Activated CD4-positive, alpha-beta T cell treated with anti-CD3 and anti-CD28 coated beads for 36 hours (primary cell): ENCODE data around the gene CENPB. TPM values are rescaled to one million over a fixed set of nuclear protein-coding genes. Genes with fewer than 3 reads are reported as not detected.
A peak's percentile ranks its signal among the peaks of the same experiment; 100 is the strongest.
"Not testable (repeated sequence)": the region's sequence is repeated elsewhere in the genome, so short reads cannot be mapped to it uniquely, and the experiment has no call there.

ENCODE experiments used
- ATAC-seq: fragments of 200-7000 bp; cut with Tn5 transposase; one replicate; pipeline ENCODE4 v1.10.0; 2021; ENCODE audit warnings: mild to moderate bottlenecking, moderate library complexity
- CTCF ChIA-PET: fragments of 350-600 bp; sonication (Branson Sonifier 250); formaldehyde crosslinking; loops from one replicate; lab custom pipeline; 2021; ENCODE audit warnings: antibody characterized with exemption; lab: Charles Lee
- POLR2A ChIA-PET: fragments of 350-600 bp; sonication (Branson Sonifier 250); formaldehyde crosslinking; loops from one replicate; lab custom pipeline; 2021; ENCODE audit warnings: antibody characterized with exemption, inconsistent platforms; lab: Charles Lee
- DNase-seq: peaks from one replicate; pipeline ENCODE4 v3.0.0-alpha.2; 2020
- H3K27ac Mint-ChIP-seq: one replicate; pipeline ENCODE4 v1.8.0; 2021; ENCODE audit warnings: mixed read lengths
- H3K27me3 Mint-ChIP-seq: one replicate; pipeline ENCODE4 v1.8.0; 2021; ENCODE audit warnings: mixed read lengths
- H3K36me3 Mint-ChIP-seq: one replicate; pipeline ENCODE4 v1.8.0; 2021; ENCODE audit warnings: low read depth, mixed read lengths
- H3K4me1 Mint-ChIP-seq: one replicate; pipeline ENCODE4 v1.8.0; 2021; ENCODE audit warnings: mixed read lengths
- H3K4me3 Mint-ChIP-seq: one replicate; pipeline ENCODE4 v1.8.0; 2021; ENCODE audit warnings: mild to moderate bottlenecking, moderate library complexity, mixed read lengths
- H3K9me3 Mint-ChIP-seq: one replicate; pipeline ENCODE4 v1.8.0; 2021; ENCODE audit warnings: low read depth, mixed read lengths
- intact Hi-C, 2 experiments: fragments of 100-400 bp; cut with DNase I in 1 of 2; cut with micrococcal nuclease in 1 of 2; formaldehyde crosslinking; loops; one replicate each; pipeline versions ENCODE4 v1.14.2 to v1.15.1; 2022 to 2024; cut with DNase I, micrococcal nuclease
- total RNA-seq, 2 experiments: library from RNA; stranded (reverse); gene quantifications; one replicate each; pipeline ENCODE4 v1.2.3, GENCODE V29; 2021

Gene CENPB
- total RNA-seq, 2 experiments from 2014 or later = 46.2 to 48.3 TPM

- intact Hi-C loops = loop anchor here in 1 of 2 experiments (10.0 kb wide), 1 partner anchor 286 kb away; no protein-coding TSS in a partner anchor
Measured at GRCh38 chr20:3798373-3798768, 11.8 kb upstream of the CENPB start.

GRCh38 chr20:3797592-3798372 lies 11.2 kb upstream of the CENPB start:
- CTCF ChIA-PET = no interaction called here
- Mint-ChIP-seq H3K27me3 (no peaks in the 10 kb centered on the region), H3K36me3 (peaks cover 52% of the 10 kb centered on the region), H3K9me3 (no peaks in the 10 kb centered on the region), H3K4me3 (peak overlapping the region; percentile 93), H3K4me1 (peaks cover 56% of the 10 kb centered on the region), H3K27ac (peak overlapping the region; percentile 97)
- DNase-seq = peak; percentile 66
- peak; percentile 40 for ATAC-seq
- intact Hi-C loops = loop anchor here in 1 of 2 experiments (2.0 to 10.0 kb wide), 2 partner anchors 49 to 287 kb away; partner anchors contain the start of gene MAVS
- POLR2A ChIA-PET = interaction anchor here (0.7 kb wide), 1 partner anchor 13 kb away, joined by 7 read pairs; no protein-coding TSS in a partner anchor

More at GRCh38 chr20:3798373-3798768, 11.8 kb upstream of the CENPB start:
- ATAC-seq (no peak), DNase-seq (no peak)
- no peaks in the 10 kb centered on the region for H3K27me3 Mint-ChIP-seq
- ChIA-PET POLR2A (interaction anchor here (0.7 kb wide), 1 partner anchor 12 kb away, joined by 7 read pairs; no protein-coding TSS in a partner anchor), CTCF (no interaction called here)
- H3K36me3 Mint-ChIP-seq = peaks cover 58% of the 10 kb centered on the region
- no peaks in the 10 kb centered on the region for H3K9me3 Mint-ChIP-seq
- peak overlapping the region; percentile 93 for H3K4me3 Mint-ChIP-seq
- peak overlapping the region; percentile 97 for H3K27ac Mint-ChIP-seq
- peaks cover 58% of the 10 kb centered on the region for H3K4me1 Mint-ChIP-seq

DNA sequence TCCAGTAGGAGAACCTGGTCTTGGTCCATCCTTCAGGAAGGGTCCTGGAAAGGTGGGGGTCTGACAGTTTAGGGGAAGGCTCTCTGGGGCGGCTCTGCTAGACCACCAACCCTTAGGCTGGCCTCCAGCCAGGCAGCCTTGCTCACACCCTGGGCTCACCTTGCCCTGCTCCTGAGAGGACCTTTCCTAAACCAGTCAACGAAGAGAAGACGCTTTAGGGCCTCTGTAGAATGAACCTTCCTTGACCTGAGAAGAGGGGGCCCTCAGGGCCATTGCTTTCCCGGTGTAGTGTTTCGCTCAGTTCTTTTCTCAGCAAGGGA lies 10.6 kb upstream of the CENPB start:
- intact Hi-C loops = loop anchor here in 1 of 2 experiments (2.0 to 10.0 kb wide), 2 partner anchors 50 to 288 kb away; partner anchors contain the start of gene MAVS
- no peak for DNase-seq
- Mint-ChIP-seq H3K4me1 (peaks cover 55% of the 10 kb centered on the region), H3K9me3 (no peaks in the 10 kb centered on the region), H3K27me3 (no peaks in the 10 kb centered on the region), H3K36me3 (peaks cover 47% of the 10 kb centered on the region), H3K27ac (peak overlapping the region; percentile 97), H3K4me3 (peak overlapping the region; percentile 93)
- POLR2A ChIA-PET = no interaction called here
- CTCF ChIA-PET = no interaction called here
- ATAC-seq = no peak

DNA sequence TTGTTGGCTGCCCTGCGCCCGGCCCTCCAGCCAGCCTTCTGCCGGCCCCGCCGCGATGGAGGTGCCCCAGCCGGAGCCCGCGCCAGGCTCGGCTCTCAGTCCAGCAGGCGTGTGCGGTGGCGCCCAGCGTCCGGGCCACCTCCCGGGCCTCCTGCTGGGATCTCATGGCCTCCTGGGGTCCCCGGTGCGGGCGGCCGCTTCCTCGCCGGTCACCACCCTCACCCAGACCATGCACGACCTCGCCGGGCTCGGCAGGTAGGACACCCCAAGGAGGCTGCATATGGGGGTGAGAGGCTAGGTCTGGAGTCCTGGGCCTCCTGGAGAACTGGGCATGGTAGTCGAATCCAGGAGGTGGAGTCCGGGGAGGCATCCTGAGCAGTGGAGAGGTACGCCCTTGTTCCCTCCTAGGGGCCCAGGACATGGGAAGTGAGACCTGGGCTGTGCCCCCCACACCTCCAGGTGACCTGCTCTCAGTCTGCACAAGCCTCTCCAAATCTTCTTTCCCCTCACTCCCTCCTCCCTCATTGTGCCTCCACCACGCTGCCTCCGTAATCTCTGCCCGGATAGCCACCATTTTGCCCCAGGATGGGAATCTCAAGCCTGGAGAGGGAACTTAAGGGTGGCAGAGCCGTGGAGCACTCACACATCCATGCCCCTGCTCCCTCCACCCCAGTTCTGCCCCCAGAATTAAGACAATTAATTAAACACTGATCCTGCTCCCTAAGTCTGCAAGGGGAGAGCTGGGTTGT lies 10.1 kb upstream of the CENPB start:
- ChIA-PET CTCF (interaction anchor here (0.8 to 2.6 kb wide), 4 partner anchors 15 to 24 kb away, joined by 4 to 6 read pairs (median 5); partner anchors contain the start of gene AP5S1), POLR2A (interaction anchor here (0.6 to 1.0 kb wide), 3 partner anchors 23 to 91 kb away, joined by 3 to 6 read pairs (median 3); partner anchors contain the start of gene AP5S1)
- no peaks in the 10 kb centered on the region for H3K9me3 Mint-ChIP-seq
- peaks cover 55% of the 10 kb centered on the region for H3K4me1 Mint-ChIP-seq
- peaks cover 43% of the 10 kb centered on the region for H3K36me3 Mint-ChIP-seq
- H3K4me3 Mint-ChIP-seq = peak overlapping the region; percentile 93
- H3K27ac Mint-ChIP-seq = peak overlapping the region; percentile 97
- H3K27me3 Mint-ChIP-seq = no peaks in the 10 kb centered on the region
- intact Hi-C loops = loop anchor here (1.0 to 10.0 kb wide), 4 partner anchors 15 to 288 kb away; partner anchors contain the start of gene MAVS (in 1 of the 2)
- DNase-seq (no peak), ATAC-seq (no peak)

DNA sequence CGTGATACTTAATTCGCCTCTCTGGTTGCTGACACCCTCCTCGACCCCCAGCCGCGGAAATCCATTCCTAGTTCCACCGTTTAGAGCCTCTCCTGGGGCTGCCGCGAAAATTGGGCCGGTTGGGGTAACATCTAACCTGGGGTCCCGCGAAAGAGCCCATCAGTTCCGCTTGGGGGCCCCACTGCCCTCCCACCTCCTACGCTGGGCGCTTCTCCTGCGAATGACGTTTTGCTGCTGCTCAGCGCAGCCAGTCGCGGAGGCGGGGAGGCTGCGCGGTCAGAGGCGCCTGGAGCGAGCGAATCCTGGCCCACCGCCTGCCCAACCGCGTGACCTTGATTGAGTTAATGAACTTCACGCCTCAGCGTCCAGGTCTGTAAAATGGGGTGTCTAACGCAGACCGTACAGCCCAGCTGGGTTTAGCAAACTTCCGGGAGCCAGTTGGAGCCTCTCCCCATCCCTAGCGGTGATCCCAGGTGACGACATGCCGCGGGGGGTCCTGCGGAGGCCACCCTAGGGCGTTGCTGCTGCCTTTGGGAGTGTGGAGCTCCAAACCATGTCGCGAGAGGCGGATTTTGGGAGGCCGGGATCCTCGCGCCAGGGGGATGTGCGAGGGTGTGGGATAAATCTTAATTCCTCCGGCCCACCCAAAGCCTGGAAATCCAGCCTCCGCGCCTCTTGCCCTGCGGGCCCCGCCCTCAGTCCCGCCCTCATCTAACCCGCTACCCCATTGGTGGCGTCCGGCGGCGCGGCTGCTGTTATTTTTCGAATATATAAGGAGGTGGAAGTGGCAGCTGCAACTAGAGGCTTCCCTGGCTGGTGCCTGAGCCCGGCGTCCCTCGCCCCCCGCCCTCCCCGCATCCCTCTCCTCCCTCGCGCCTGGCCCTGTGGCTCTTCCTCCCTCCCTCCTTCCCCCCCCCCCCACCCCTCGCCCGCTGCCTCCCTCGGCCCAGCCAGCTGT lies 9.2 kb upstream of the CENPB start, which contains the start of gene CDC25B:
Gene CDC25B, plus strand, starts transcription at position 800 of the 958 bp plus-strand sequence. CDS start 222 bp downstream, outside the sequence.
- ChIA-PET CTCF (interaction anchor here (0.8 to 2.6 kb wide), 4 partner anchors 16 to 25 kb away, joined by 4 to 6 read pairs (median 5); partner anchors contain the start of gene AP5S1), POLR2A (interaction anchor here (0.6 to 1.0 kb wide), 3 partner anchors 24 to 92 kb away, joined by 3 to 6 read pairs (median 3); partner anchors contain the start of gene AP5S1)
- Mint-ChIP-seq H3K27ac (peak within 1 kb of the TSS; percentile 98), H3K4me3 (peak within 1 kb of the TSS; percentile 93), H3K36me3 (peaks cover 34% of the 10 kb centered on the region), H3K27me3 (no peaks in the 10 kb centered on the region), H3K4me1 (peaks cover 47% of the 10 kb centered on the region), H3K9me3 (no peaks in the 10 kb centered on the region)
- ATAC-seq = peak; percentile 82
- DNase-seq = peak; percentile 95
- intact Hi-C loops = loop anchor here (1.0 to 10.0 kb wide), 10 partner anchors 8 to 289 kb away; partner anchors contain the start of genes AP5S1 (in 2 of the 2), MAVS (in 2 of the 2), ADISSP (in 1 of the 2) and CENPB (in 1 of the 2)

DNA sequence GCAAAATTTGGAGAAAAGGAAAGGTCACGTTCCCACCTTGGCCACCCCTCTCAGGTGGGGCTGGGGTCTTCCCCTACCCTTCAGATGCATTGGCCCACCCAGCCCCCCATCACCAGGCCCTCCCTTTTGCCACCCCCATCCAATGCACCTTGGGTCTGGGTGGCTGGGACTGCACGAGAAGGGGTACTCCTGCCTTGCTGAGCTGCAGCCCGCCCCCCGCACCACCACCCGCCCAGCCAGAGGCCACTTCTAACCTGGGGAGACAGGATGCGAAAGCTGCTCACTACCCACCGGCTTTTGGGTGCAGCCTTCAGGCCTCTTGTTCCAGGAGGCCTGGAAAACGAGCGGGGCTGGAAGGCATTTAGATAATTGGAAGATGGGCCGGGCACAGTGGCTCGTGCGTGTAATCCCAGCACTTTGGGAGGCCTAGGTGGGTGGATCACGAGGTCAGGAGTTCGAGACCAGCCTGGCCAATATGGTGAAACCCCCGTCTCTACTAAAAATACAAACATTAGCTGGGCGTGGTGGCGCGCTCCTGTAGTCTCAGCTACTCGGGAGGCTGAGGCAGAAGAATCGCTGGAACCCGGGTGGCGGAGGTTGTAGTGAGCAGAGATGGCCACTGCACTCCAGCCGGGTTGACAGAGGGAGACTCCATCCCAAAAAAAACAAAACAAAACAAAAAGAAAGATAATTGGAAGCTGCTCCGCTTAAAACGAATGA lies 8.3 kb upstream of the CENPB start:
- H3K4me1 Mint-ChIP-seq = peaks cover 38% of the 10 kb centered on the region
- H3K27me3 Mint-ChIP-seq = no peaks in the 10 kb centered on the region
- H3K36me3 Mint-ChIP-seq = peaks cover 25% of the 10 kb centered on the region
- intact Hi-C loops = loop anchor here (1.0 to 10.0 kb wide), 8 partner anchors 8 to 290 kb away; partner anchors contain the start of genes AP5S1 (in 2 of the 2), ADISSP (in 1 of the 2), CENPB (in 1 of the 2) and MAVS (in 1 of the 2)
- CTCF ChIA-PET = interaction anchor here (2.6 kb wide), 1 partner anchor 26 kb away, joined by 6 read pairs; the partner anchor contains the start of gene AP5S1
- peak overlapping the region; percentile 98 for H3K27ac Mint-ChIP-seq
- no peak for DNase-seq
- no peak for ATAC-seq
- no peaks in the 10 kb centered on the region for H3K9me3 Mint-ChIP-seq
- POLR2A ChIA-PET = no interaction called here
- peak overlapping the region; percentile 93 for H3K4me3 Mint-ChIP-seq

- H3K27ac Mint-ChIP-seq, DNase-seq, ATAC-seq, H3K27me3 Mint-ChIP-seq, H3K9me3 Mint-ChIP-seq, H3K4me3 Mint-ChIP-seq, POLR2A ChIA-PET: not testable (repeated sequence)
- H3K36me3 Mint-ChIP-seq = peaks cover 22% of the 10 kb centered on the region
- CTCF ChIA-PET = interaction anchor here (2.6 kb wide), 1 partner anchor 26 kb away, joined by 6 read pairs; the partner anchor contains the start of gene AP5S1
- intact Hi-C loops = loop anchor here in 1 of 2 experiments (10.0 kb wide), 1 partner anchor 291 kb away; no protein-coding TSS in a partner anchor
- H3K4me1 Mint-ChIP-seq = peaks cover 31% of the 10 kb centered on the region
Measured at GRCh38 chr20:3794168-3794567, 7.6 kb upstream of the CENPB start.

DNA sequence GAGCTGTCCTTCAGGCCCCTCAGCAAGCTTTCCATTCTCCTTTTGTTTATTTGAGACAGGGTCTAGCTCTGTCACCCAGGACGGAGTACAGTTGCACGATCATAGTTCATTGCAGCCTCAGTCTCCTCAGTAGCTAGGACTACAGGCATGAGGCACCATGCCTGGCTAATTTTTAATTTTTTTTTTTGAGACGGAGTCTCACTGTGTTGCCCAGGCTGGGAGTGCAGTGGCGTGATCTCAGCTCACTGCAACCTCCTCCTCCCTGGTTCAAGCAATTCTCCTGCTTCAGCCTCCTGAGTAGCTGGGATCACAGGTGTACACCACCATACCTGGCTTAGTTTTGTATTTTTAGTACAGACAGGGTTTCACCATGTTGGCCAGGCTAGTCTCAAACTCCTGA lies 2.7 kb upstream of the CENPB start:
- peaks cover 27% of the 10 kb centered on the region for H3K4me1 Mint-ChIP-seq
- CTCF ChIA-PET = interaction anchor here (0.6 to 6.3 kb wide), 3 partner anchors 21 to 140 kb away, joined by 4 to 44 read pairs (median 4); partner anchors contain the start of gene AP5S1
- ATAC-seq, H3K9me3 Mint-ChIP-seq, POLR2A ChIA-PET, H3K27me3 Mint-ChIP-seq, H3K36me3 Mint-ChIP-seq, H3K4me3 Mint-ChIP-seq, DNase-seq, H3K27ac Mint-ChIP-seq: not testable (repeated sequence)
- intact Hi-C loops = loop anchor here in 1 of 2 experiments (5.0 kb wide), 1 partner anchor 248 kb away; no protein-coding TSS in a partner anchor

- Mint-ChIP-seq H3K4me3 (no peak overlapping the region), H3K4me1 (peaks cover 27% of the 10 kb centered on the region), H3K27me3 (no peaks in the 10 kb centered on the region), H3K27ac (no peak overlapping the region), H3K9me3 (no peaks in the 10 kb centered on the region), H3K36me3 (peaks cover 8% of the 10 kb centered on the region)
- DNase-seq (no peak), ATAC-seq (no peak)
- intact Hi-C loops = loop anchor here in 1 of 2 experiments (5.0 kb wide), 1 partner anchor 249 kb away; no protein-coding TSS in a partner anchor
- POLR2A ChIA-PET = interaction anchor here (0.8 kb wide), 1 partner anchor 99 kb away, joined by 6 read pairs; no protein-coding TSS in a partner anchor
- CTCF ChIA-PET = interaction anchor here (0.6 to 6.3 kb wide), 6 partner anchors 20 to 141 kb away, joined by 3 to 44 read pairs (median 4); partner anchors contain the start of genes ADISSP and AP5S1
Measured at GRCh38 chr20:3788685-3789155, 2.2 kb upstream of the CENPB start.
